HCT116 (cell line): ENCODE measurements around the gene MAP3K21. TPM values are rescaled to one million over a fixed set of nuclear protein-coding genes. Genes with fewer than 3 reads are reported as not detected.

Experiments
- ATAC-seq: fragments of 200-7000 bp; cut with Tn5 transposase; 2 replicates; pipeline ENCODE4 v1.9.1; 2020; ENCODE audit warnings: mild to moderate bottlenecking, moderate library complexity
- BruUV-seq: library from RNA; stranded (reverse); fragments of 400-500 nt; replicated peaks from 2 replicates; lab custom pipeline; 2021; lab: Mats Ljungman, UMichigan
- CTCF ChIA-PET: fragments of 300-600 bp; sonication (Branson Sonifier 250); formaldehyde crosslinking; loops from one replicate; lab custom pipeline; 2021; ENCODE audit warnings: antibody characterized with exemption; lab: Charles Lee
- POLR2A ChIA-PET: fragments of 300-600, 350-600 bp; sonication (Branson Sonifier 250); formaldehyde crosslinking; loops from one replicate; lab custom pipeline; 2021; ENCODE audit warnings: antibody characterized with exemption; lab: Charles Lee
- RAD21 ChIA-PET, 2 experiments: fragments of 300-600 bp; sonication (Branson Sonifier 250); formaldehyde crosslinking; loops; one replicate each; lab custom pipeline; 2023; ENCODE audit warnings: low total read pairs in 2 of 2; ENCODE audit not compliant: uncharacterized antibody in 2 of 2, unreplicated experiment in 2 of 2, low non-redundant PET in 1 of 2; lab: Charles Lee
- DNase-seq: peaks from one replicate; pipeline ENCODE4 v3.0.0-alpha.2; 2010; ENCODE audit warnings: low read depth, low spot score
- H2AFZ ChIP-seq: fragments of 200-600 bp; shearing (Covaris generic), sonication (generic); 2 replicates; pipeline ENCODE4 v1.6.1; 2017; ENCODE audit warnings: low read depth, mixed run types, mixed read lengths, antibody characterized with exemption, low read length; ENCODE audit not compliant: poor library complexity, severe bottlenecking
- H3K27ac ChIP-seq: 2 replicates; pipeline ENCODE4 v1.5.1; 2012; ENCODE audit warnings: low read depth, low read length
- H3K27me3 ChIP-seq: fragments of 200-600 bp; sonication (generic); 2 replicates; pipeline ENCODE4 v1.6.1; 2016; ENCODE audit warnings: mixed run types, low read length, mixed read lengths; ENCODE audit not compliant: insufficient read depth
- H3K36me3 ChIP-seq, 2 experiments: fragments of 200-500 bp in 1 of 2; fragments of 200-600 bp in 1 of 2; sonication (Bioruptor generic) in 1 of 2; sonication (generic) in 1 of 2; 2 replicates each; pipeline versions ENCODE4 v1.5.1 to v1.6.1; 2014 to 2016; ENCODE audit warnings: low read length in 2 of 2, inconsistent platforms in 1 of 2, mixed read lengths in 1 of 2, mixed run types in 1 of 2; ENCODE audit not compliant: insufficient read depth in 2 of 2, control insufficient read depth in 1 of 2
- H3K4me1 ChIP-seq, 2 experiments: fragments of 200-600 bp in 1 of 2; sonication (generic) in 1 of 2; 2 replicates each; pipeline versions ENCODE4 v1.5.1 to v1.6.1; 2012 to 2017; ENCODE audit warnings: low read length in 2 of 2, inconsistent platforms in 1 of 2, mild to moderate bottlenecking in 1 of 2, mixed read lengths in 1 of 2, mixed run types in 1 of 2, moderate library complexity in 1 of 2; ENCODE audit not compliant: insufficient read depth in 2 of 2, control insufficient read depth in 1 of 2
- H3K4me2 ChIP-seq: fragments of 200-600 bp; sonication (generic); 2 replicates; pipeline ENCODE4 v1.6.1; 2017; ENCODE audit warnings: mixed run types, low read length, mixed read lengths
- H3K4me3 ChIP-seq, 2 experiments: fragments of 200-600 bp in 1 of 2; sonication (generic) in 1 of 2; replicated peaks in 1 of 2; 2 replicates each; pipeline ENCODE4 v1.5.1; 2011 to 2016; ENCODE audit warnings: low read length in 2 of 2, control low read depth in 1 of 2, low read depth in 1 of 2, mild to moderate bottlenecking in 1 of 2, mixed read lengths in 1 of 2, mixed run types in 1 of 2
- H3K79me2 ChIP-seq: fragments of 200-600 bp; sonication (generic); 2 replicates; pipeline ENCODE4 v1.6.1; 2017; ENCODE audit warnings: mild to moderate bottlenecking, mixed run types, low read length, moderate library complexity, mixed read lengths; ENCODE audit not compliant: insufficient read depth
- H3K9ac ChIP-seq: fragments of 200-600 bp; sonication (generic); 2 replicates; pipeline ENCODE4 v1.6.1; 2016; ENCODE audit warnings: low read length, mixed read lengths
- H3K9me2 ChIP-seq: fragments of 200-600 bp; sonication (generic), shearing (Covaris generic); 2 replicates; pipeline ENCODE4 v1.6.1; 2017; ENCODE audit warnings: mixed run types, mild to moderate bottlenecking, moderate library complexity; ENCODE audit not compliant: insufficient read depth
- H3K9me3 ChIP-seq, 2 experiments: fragments of 200-500 bp in 1 of 2; fragments of 200-600 bp in 1 of 2; sonication (Bioruptor generic) in 1 of 2; sonication (generic) in 1 of 2; 2 replicates each; pipeline ENCODE4 v1.6.1; 2014 to 2017; ENCODE audit warnings: low read length in 2 of 2, mixed read lengths in 2 of 2, inconsistent platforms in 1 of 2, low read depth in 1 of 2, mild to moderate bottlenecking in 1 of 2, mixed run types in 1 of 2, moderate library complexity in 1 of 2; ENCODE audit not compliant: control insufficient read depth in 1 of 2, insufficient read depth in 1 of 2
- H4K20me1 ChIP-seq: fragments of 200-600 bp; sonication (generic), shearing (Covaris generic); 2 replicates; pipeline ENCODE4 v1.6.1; 2017; ENCODE audit warnings: mixed run types, mild to moderate bottlenecking, moderate library complexity; ENCODE audit not compliant: insufficient read depth
- EGR1 ChIP-seq: IDR thresholded peaks from 2 replicates; pipeline ENCODE4 v1.6.1; 2012; ENCODE audit warnings: low read depth
- EZH2phosphoT487 ChIP-seq: fragments of 200-600 bp; IDR thresholded peaks from 2 replicates; pipeline ENCODE4 v1.6.1; 2018; ENCODE audit warnings: antibody characterized with exemption, borderline replicate concordance
- FOSL1 ChIP-seq: IDR thresholded peaks from 2 replicates; pipeline ENCODE4 v1.6.1; 2012; ENCODE audit warnings: low read depth
- JUND ChIP-seq: IDR thresholded peaks from 2 replicates; pipeline ENCODE4 v1.6.1; 2012
- POLR2AphosphoS5 ChIP-seq: IDR thresholded peaks from 2 replicates; pipeline ENCODE4 v1.6.1; 2011; ENCODE audit warnings: mild to moderate bottlenecking, low read depth, low read length, moderate library complexity
- intact Hi-C: fragments of 100-400 bp; cut with micrococcal nuclease; formaldehyde crosslinking; loops from 2 replicates; pipeline ENCODE4 v1.10.0; 2022
- total RNA-seq: library from RNA; stranded (reverse); gene quantifications from one replicate; pipeline ENCODE4 v1.2.1, GENCODE V29; 2021; ENCODE audit not compliant: unreplicated experiment
- TF ChIP-seq, protein P1 (sequence below), 3 experiments: fragments of 200-600 bp in 1 of 3; sonication (generic) in 1 of 3; IDR thresholded peaks in 2 of 3; conservative IDR thresholded peaks in 1 of 3; 2 replicates each; pipeline ENCODE4 v1.5.1; 2012 to 2017; ENCODE audit warnings: low read depth in 2 of 3, low read length in 2 of 3, antibody characterized with exemption in 1 of 3, borderline replicate concordance in 1 of 3, control low read depth in 1 of 3, mild to moderate bottlenecking in 1 of 3, mixed read lengths in 1 of 3, mixed run types in 1 of 3, moderate library complexity in 1 of 3; ENCODE audit not compliant: insufficient read depth in 1 of 3

MAP3K21 gene
- total RNA-seq, 1 experiment from 2014 or later = 19.1 TPM

DNA sequence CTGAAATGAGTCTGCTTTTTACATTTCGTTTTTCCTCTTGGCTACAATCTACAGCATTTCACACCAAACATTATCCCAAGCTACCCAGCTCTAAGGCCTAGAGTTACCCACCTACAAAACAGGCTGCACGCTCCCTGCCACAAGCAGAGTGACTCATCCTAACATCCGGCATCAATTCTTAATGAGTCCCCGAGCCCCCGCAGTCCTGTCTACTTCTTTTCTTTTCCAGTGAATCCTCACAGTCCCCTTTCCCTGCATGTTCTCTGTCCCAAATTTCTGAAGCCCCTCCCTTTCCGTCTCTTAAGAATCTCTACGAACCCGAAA lies 32.6 kb upstream of the MAP3K21 start:
- no peaks in the 10 kb centered on the region for H3K9me2 ChIP-seq
- peak overlapping the region; percentile 70 for H3K9ac ChIP-seq
- POLR2A ChIA-PET = no interaction called here

More for the DNA sequence above, 32.6 kb upstream of the MAP3K21 start:
- H3K36me3 ChIP-seq = no peaks in the 10 kb centered on the region
- DNase-seq = peak; percentile 27
- intact Hi-C loops = loop anchor here (10.0 kb wide), 1 partner anchor 610 kb away; the partner anchor contains the start of gene SLC35F3
- no peaks in the 10 kb centered on the region for H3K27me3 ChIP-seq
- no peaks in the 10 kb centered on the region for H3K9me3 ChIP-seq
- CTCF ChIA-PET = no interaction called here
- peak overlapping the region; percentile 79 to 80 for H3K4me3 ChIP-seq
- no peak overlapping the region for H2AFZ ChIP-seq
- TF ChIP-seq EZH2phosphoT487 (no peak), FOSL1 (peak; percentile 76), POLR2AphosphoS5 (0 out of 2 replicates have a peak, but pooled peaks have one; percentile 2), JUND (peak; percentile 65), EGR1 (0 out of 2 replicates have a peak, but pooled peaks have one; percentile 46)
- TF ChIP-seq, protein P1, sequence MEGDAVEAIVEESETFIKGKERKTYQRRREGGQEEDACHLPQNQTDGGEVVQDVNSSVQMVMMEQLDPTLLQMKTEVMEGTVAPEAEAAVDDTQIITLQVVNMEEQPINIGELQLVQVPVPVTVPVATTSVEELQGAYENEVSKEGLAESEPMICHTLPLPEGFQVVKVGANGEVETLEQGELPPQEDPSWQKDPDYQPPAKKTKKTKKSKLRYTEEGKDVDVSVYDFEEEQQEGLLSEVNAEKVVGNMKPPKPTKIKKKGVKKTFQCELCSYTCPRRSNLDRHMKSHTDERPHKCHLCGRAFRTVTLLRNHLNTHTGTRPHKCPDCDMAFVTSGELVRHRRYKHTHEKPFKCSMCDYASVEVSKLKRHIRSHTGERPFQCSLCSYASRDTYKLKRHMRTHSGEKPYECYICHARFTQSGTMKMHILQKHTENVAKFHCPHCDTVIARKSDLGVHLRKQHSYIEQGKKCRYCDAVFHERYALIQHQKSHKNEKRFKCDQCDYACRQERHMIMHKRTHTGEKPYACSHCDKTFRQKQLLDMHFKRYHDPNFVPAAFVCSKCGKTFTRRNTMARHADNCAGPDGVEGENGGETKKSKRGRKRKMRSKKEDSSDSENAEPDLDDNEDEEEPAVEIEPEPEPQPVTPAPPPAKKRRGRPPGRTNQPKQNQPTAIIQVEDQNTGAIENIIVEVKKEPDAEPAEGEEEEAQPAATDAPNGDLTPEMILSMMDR (IDR thresholded peaks at IDR 0.05 in 2 of 3, conservative IDR thresholded peaks at IDR 0.05 in 1 of 3; ENCODE audit: borderline replicate concordance in 1 of 3, insufficient read depth in 1 of 3, low read depth in 2 of 3, low read length in 2 of 3) = no peak
- TF ChIP-seq, all 23 proteins: peak for 4
- no TSS peak for BruUV-seq
- Histone ChIP-seq H3K4me2 (peak overlapping the region; percentile 74), H4K20me1 (no peaks in the 10 kb centered on the region), H3K27ac (peak overlapping the region; percentile 65), H3K4me1 (peaks cover 18 to 43% of the 10 kb centered on the region in 2 experiments; a peak in 3 of 4 replicates), H3K79me2 (peaks cover 48% of the 10 kb centered on the region)
- peak; percentile 62 for ATAC-seq
- RAD21 ChIA-PET = no interaction called here
